ENCODE results near the gene PINLYP. TPM values are rescaled to one million over a fixed set of nuclear protein-coding genes. Genes with fewer than 3 reads are reported as not detected.

Gene PINLYP
- total RNA-seq = 1 to 10 TPM; 1.8 to 9.4 (median 4.1) TPM

DNA sequence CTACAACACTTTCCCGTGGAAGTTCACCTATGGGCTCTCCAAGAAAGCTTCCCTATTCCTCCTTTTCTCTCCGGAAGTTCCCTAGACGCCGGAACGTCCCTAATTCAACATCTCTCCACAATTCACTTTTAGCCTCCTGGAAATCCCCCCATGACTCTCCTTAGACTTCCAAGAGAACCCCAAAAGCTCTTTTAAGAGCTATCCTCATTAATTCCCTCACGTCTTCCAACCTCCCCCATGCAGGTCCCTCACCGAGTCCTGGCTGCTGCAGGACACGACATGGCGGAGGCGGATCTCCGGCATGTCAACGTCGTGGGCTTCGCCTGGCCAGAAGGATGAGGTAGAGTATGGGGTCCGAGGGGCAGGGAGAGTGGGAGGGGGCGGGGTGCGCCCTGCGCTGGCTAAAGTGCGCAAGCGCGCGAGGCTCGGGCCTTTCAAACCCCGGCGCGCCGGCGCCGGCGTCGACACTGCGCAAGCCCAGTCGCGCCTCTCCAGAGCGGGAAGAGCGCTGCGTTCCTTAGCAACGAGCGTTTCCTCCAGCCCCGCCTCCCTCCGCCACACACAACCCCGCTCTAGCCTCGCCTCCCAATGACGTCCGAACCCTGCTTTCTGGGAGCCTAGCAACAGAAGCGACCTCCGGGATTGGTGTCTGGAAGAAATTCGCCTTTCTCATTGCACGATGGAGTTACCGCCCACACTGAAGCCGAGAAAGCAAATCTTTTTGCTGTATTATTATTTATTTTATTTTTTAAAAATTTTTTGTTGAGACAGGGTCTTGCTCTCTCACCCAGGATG is at the start of gene PINLYP, which contains the start of gene XRCC1:
PINLYP (plus strand) TSS at position 646 of the 795 bp plus-strand sequence. CDS start 1,391 bp downstream, outside the sequence.
XRCC1 (minus strand) TSS at position 372 of the 795 bp plus-strand sequence; CDS start at position 303, 69 bp downstream.
- Histone ChIP-seq H3K4me1 (peaks cover 12 to 29% (median 24%) of the 10 kb centered on the region in 4 donors), H3K27ac (peak within 1 kb of the TSS; percentile 88 to 92 (median 89))
- WGBS, 2 donors = 0% methylated on average over 20 to 51 of the region's 51 CpGs

GRCh38 chr19:43525836-43526771 is 49.5 kb upstream of the PINLYP start:
- Histone ChIP-seq H3K36me3 (no peaks in the 10 kb centered on the region), H3K4me3 (peak overlapping the region; percentile 79 to 97 (median 88)), H3K9me3 (no peaks in the 10 kb centered on the region), H3K4me1 (peaks cover 17 to 41% (median 22%) of the 10 kb centered on the region in 4 donors), H3K27me3 (no peaks in the 10 kb centered on the region), H3K27ac (peak overlapping the region; percentile 74 to 90 (median 85))
- peak; percentile 34 to 58 for ATAC-seq (ENCODE audit: low FRiP score in 2 of 2)
- TF ChIP-seq CTCF (IDR thresholded peaks at IDR 0.05) (no peak), EP300 (IDR thresholded peaks at IDR 0.05) (no peak), POLR2A (IDR thresholded peaks at IDR 0.05) (no peak), POLR2AphosphoS5 (IDR thresholded peaks at IDR 0.05) (no peak)
- peak in 1 of 2 donors; percentile 30 for DNase-seq
- 0 to 2% methylated on average over 1 to 13 of the region's 26 CpGs for WGBS, 2 donors

More for the DNA sequence above, at the start of gene PINLYP, which contains the start of gene XRCC1:
- H3K9me3 ChIP-seq = no peaks in the 10 kb centered on the region
- TF ChIP-seq POLR2A (IDR thresholded peaks at IDR 0.05) = peak in 1 of 4 donors; percentile 65
- no peak for TF ChIP-seq CTCF (IDR thresholded peaks at IDR 0.05)
- peak in 1 of 4 donors; percentile 53 for TF ChIP-seq EP300 (IDR thresholded peaks at IDR 0.05)
- peak; percentile 74 to 87 for TF ChIP-seq POLR2AphosphoS5 (IDR thresholded peaks at IDR 0.05)
- DNase-seq = peak; percentile 98 to 99
- peak within 1 kb of the TSS; percentile 80 to 91 (median 86) for H3K4me3 ChIP-seq
- H3K27me3 ChIP-seq = no peaks in the 10 kb centered on the region
- H3K36me3 ChIP-seq = peaks cover 0 to 13% (median 2%) of the 10 kb centered on the region in 4 donors
- ATAC-seq (ENCODE audit: low FRiP score in 2 of 2) = peak; percentile 98 to 99

GRCh38 chr19:43526884-43527859 is 48.4 kb upstream of the PINLYP start, which contains the start of gene ETHE1:
Gene ETHE1, minus strand, starts transcription at chr19:43527201. Its CDS starts 24 bp downstream, at chr19:43527177.
- peaks cover 19 to 45% (median 24%) of the 10 kb centered on the region in 4 donors for H3K4me1 ChIP-seq
- peak; percentile 83 to 97 for TF ChIP-seq POLR2AphosphoS5 (IDR thresholded peaks at IDR 0.05)
- peak in 3 of 4 donors; percentile 59 to 87 (median 78) for TF ChIP-seq POLR2A (IDR thresholded peaks at IDR 0.05)
- TF ChIP-seq EP300 (IDR thresholded peaks at IDR 0.05) = no peak
- TF ChIP-seq CTCF (IDR thresholded peaks at IDR 0.05) = peak in 1 of 6 experiments; percentile 25
- DNase-seq (peak; percentile 91 to 97), ATAC-seq (ENCODE audit: low FRiP score in 2 of 2) (peak; percentile 91 to 96)
- H3K4me3 ChIP-seq = peak within 1 kb of the TSS; percentile 79 to 97 (median 88)
- peak within 1 kb of the TSS; percentile 74 to 90 (median 85) for H3K27ac ChIP-seq
- H3K36me3 ChIP-seq = no peaks in the 10 kb centered on the region
- no peaks in the 10 kb centered on the region for H3K9me3 ChIP-seq
- no peaks in the 10 kb centered on the region for H3K27me3 ChIP-seq
- 6 to 9% methylated on average over 30 to 51 of the region's 54 CpGs for WGBS, 2 donors
